HG02970 (cell line): ENCODE results near the gene KLK11.

Source experiments
- ATAC-seq: cut with Tn5 transposase; IDR thresholded peaks from one replicate; pipeline ENCODE4 v1.9.1; 2021; ENCODE audit warnings: mild to moderate bottlenecking, moderate library complexity, moderate number of reproducible peaks; ENCODE audit not compliant: unreplicated experiment, low FRiP score

Gene KLK11, protein sequence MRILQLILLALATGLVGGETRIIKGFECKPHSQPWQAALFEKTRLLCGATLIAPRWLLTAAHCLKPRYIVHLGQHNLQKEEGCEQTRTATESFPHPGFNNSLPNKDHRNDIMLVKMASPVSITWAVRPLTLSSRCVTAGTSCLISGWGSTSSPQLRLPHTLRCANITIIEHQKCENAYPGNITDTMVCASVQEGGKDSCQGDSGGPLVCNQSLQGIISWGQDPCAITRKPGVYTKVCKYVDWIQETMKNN

DNA sequence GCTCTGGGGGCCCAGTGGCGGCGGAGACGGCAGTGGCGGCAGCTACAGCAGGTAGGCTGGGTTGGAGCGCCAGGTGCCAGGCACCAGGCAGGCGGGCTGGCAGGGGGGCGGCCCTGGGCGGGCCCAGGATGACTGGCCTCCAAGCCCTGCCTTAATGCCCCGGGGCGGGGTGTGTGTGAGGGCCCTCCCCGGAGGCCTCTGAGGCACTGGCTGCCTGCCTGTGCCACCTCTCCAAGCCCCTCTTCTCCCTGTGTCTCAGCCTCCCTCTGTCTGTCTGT is at the start of gene KLK11:
Gene KLK11, minus strand, starts transcription at position 63 of the 278 bp plus-strand sequence. CDS start 985 bp downstream, outside the sequence.
- no peak for ATAC-seq

DNA sequence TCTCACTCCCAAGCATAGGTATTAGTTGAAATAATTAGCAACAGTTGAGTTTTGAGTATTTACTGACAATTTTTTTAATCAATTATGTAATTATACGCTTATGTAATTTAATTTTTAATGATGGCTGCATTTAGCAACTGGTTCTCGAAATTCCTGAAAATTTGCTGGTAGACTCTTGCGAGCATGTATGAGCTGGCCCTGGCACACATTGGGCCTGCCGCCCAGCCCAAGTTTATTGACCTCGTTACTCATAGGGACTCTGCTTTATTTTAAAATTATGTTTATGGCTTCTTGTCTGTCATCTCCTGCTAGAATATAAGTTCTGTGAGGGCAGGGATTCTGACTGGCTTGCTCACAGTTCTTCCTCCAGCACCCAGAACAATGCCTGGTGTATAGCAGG is 49.6 kb upstream of the KLK11 start:
- ATAC-seq: no peak

DNA sequence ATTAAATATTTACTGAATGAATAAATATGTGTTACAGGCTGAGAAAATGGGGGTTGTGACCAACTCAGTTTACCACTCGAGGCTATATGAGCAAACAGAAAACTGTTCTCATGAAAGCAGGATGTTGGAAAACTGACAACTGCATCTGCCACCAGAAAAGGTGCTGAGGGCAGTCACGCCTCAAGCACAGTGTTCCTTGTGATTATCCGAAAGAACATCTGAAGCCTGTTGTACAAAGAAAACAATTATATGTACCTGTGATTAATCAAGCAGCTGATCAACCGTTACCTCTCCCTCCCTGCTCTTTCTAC is 44.6 kb upstream of the KLK11 start:
- no peak for ATAC-seq

DNA sequence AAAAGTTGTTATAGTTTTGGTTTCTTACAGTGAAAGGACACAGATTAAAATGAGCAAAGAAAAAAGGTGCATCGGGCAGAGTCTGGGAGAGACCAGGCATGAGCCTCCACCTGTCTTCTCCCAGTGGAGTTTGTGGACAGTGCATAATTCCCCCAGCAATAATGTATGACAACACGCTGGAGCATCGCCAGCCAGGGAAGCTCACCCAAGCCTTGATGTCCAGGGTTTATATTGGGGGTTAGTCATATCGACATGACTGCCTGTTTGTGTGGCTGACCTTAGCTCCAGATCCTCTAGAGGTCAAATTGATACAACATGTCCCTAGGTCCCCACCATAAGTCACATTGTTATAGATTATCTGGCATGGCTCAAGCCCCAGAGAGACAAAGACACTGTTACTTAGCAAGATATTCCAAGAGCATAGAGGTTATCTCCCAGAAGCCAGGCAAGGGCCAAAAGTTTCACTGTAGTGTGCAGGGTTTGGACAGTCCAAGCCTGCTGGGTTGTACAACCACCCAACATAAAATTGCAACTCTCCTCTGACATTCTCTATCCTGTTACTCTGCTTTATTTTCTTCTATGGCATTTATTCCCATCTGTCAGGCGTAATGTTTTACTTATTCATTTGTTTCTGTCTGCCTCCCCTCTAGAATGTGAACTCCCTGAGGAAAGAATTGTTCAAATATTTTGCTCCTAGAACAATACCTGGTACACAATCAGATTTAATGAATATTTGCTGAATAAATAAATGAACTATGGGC is 44.1 kb upstream of the KLK11 start:
- no peak for ATAC-seq

DNA sequence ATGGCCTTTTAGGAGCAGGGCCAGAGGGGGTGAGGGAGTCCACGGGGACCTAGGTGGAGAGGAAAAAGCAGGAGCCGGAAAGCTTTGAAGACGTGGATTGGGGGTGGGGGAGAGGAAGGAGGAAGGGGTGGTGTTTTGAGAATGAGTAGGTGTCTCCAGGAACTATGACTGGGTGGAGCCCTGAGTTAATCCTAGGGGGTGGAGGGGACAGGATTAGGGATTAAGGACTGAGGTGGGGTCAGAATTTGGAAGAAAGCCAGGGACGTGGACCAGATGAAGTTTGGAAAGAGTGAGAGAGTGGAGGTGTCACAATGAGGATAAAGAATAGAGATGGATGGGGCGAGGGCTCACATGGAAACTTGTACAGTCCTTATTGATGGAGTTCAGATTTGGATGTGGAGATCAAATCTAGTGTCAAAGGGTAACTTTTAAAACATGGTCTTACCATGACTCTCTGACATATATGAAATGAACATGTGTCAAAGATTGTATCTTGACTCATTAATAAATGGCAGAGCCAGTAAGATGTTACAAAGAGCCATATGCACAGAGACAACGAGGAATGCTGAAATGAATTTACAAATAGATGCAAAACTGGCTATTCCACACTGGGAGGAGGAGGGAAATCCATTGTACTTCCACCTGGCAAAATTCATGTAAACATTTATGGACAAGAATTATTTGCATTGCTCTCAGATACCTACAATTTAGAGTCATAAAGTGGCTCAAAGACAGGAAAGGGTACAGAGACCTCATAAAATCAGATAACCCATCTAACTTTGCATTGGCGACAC is 40.2 kb upstream of the KLK11 start:
- no peak for ATAC-seq

DNA sequence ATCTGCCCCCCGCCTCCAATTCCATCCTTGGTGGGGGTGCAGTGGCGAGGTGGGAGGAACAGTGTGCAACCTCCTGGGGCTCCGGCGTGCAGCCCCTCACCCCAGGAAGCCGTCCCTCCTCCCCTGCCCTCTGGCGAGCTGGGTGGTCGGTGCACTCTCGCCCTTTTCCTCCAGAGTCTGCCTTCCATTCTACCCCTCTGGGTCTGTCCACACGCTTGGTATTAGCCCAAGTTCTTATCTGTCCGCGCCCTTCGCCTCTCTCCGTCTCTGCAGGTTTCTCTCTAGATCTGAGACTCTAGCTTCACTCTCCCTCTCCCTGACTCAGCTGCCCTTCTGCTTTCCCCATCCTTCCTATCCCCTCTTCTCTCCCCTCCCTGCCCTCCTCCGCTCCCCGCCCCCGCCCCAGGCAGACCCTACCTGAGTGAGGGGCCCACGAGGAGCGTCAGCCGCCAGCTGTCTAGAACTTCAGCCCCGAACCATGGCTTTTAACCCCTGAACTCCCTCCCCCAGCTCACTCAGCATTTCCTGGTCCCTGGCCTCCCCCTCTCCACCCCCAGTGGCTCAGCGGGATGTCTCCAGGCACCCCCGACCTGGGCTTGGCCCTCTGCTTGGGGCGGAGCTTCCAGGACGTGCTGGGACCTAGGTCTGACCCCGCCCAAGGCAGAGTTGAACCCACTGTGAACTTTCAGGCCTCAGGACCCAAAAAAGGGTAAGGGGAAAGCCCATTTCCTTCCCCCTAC is 39.0 kb upstream of the KLK11 start:
- no peak for ATAC-seq

DNA sequence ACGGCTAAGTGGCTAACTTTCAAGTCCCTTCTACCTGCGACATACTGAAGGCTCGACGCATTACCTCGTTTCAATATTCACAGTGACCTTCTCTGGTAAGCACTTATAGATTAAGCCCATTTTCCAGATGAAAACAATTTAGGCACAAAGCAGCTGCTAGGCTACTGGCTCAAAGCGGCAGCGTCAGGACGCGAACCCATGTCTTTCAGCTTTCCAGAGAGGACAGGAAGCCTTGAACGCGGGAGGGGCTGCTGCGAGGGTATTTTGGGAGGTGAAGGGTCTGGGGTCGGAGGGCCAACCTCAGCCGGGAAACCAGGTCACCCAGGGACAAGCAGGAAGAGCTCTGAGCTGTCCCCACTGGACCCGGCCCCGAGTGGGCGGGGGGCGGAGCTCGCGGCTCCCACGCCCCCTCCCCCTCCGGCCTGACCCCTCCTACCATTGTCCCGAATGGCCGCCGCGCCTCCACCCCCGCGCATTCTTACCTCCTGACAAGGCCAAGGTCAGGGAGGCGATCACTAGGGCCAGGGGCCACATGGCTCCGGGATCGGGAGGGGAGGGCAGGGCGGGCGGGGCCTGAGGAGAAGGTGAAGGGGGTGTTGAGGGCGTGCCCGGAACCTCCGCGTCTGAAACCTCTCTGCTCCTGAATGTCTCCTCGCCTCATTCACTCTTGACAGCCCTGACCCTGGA is 38.3 kb upstream of the KLK11 start, which contains the start of gene KLK13:
Gene KLK13, minus strand, starts transcription at position 559 of the 687 bp plus-strand sequence. Its CDS starts 25 bp downstream, at position 534.
- ATAC-seq: no peak

DNA sequence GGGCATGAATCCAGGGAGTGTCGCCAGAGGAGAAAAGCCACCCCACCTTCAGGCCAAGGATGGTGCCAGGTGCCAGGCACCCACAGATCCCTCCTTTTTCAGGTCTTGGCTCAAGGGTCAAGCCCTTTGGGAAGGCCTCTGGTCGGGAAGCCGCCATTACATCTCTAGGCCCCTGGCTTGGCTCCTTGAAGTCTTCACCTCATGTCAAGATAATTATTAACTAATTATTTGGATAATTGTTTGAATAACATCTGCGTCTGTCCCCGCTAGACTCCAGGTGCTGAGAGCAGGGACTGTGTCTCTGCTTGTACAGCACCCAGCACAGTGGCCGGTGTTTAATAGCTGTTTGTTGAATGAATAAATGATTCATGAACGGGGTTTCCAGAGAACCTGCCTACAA is 37.2 kb upstream of the KLK11 start:
- ATAC-seq: no peak

DNA sequence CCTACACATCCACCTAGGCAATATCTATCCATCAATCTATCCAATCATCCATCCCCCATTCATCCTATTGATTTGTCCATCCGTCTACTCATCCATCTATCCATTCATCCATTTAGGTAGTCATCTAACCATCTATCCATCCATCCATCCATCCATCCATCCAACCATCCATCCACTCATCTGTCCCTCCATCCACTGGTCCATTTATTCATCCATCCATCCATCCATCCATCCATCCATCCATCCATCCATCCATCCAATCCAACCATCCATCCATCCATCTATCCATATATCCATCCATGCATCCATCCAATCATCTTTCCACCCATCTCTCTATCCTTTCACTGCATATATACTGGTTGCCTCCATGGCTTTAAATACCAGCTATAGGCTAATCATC is 34.6 kb upstream of the KLK11 start:
- ATAC-seq: no peak

DNA sequence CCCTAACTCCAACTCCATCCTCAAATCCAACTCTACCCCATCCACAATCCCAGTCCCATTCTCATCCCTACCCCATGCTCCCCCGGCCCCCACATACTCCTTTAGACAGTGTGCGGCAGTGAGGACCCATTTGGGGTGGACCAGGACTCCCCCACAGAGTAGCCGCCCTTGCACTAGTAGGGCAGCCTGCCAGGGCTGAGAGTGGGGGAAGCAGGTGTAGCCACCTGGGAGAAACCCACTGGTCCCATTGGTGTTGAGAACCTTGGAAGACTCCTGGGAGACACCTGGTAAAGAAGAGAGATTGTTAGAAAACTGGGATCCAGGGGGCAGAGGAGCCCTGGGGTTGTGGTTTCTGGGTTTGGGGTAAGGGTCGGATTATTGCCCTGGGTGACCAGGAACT is 33.9 kb upstream of the KLK11 start:
- no peak for ATAC-seq

DNA sequence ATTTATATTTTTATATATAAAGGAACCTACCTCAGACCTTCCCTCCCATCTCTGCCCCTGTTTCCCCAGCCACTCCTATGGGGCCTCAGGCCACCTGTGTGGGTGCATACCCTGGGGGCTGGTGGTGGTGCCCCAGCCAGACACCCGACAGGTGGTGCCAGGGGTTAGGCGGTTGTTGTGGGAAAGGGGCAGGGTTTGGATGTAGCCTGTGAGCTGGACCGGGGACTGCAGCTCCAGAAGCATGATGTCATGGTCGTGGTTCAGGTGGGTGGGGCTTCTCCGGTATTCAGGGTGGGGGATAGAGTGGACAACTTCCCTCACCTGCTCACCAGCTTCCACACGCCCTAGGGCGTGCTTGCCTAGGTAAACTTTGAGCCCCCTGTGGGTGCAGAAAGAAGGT is 33.3 kb upstream of the KLK11 start:
- ATAC-seq: no peak

DNA sequence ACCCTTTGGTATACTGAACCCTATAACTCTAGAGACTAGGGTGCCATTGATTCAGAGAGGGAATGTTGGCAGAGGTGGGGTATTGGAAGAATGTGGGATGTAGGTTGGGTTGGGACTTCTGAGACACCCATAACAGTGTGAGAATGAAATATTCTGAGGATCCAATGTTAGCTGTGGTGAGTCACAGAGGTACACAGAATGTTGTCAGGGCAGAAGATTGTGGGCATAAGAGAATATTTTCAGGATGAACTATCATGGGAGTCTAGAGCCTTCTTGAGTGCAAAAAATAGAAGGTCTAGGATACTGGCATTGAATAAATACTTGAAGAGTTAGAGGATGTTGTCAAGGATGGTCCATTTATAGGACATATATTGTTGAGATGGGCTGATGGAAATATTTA is 29.4 kb upstream of the KLK11 start:
- ATAC-seq: no peak

DNA sequence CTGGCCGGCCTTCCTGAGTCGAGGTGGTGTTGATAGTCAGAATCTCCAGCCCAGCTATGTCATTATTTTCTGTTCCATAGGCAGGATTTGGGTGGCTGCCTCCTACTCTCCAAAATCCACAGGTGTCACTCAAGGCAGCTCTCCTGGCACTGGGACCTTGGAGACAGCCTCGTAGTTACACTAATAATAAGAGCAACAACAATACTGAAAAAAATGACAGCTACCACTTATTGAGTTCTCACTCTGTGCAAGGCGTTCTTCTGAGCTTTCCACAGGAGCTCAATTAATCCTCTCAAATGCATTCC is 20.6 kb upstream of the KLK11 start:
- no peak for ATAC-seq

DNA sequence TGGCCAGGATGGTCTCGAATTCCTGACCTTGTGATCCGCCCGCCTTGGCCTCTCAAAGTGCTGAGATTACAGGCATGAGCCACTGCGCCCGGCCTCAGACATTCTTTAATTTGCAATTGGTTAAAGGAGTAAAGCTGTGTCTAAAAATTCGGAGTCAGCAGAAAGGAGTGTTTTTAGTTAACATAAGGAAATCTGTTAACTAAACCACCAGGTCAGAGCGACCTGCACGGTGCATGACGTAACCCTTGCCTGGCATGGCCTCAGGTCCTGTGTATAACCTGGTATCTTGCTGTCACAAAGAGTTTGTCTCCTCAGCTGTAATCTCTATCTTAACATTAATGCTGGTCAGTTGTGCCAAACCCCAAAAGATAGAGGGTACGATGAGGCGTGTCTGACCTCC is 17.9 kb upstream of the KLK11 start:
- ATAC-seq: no peak

DNA sequence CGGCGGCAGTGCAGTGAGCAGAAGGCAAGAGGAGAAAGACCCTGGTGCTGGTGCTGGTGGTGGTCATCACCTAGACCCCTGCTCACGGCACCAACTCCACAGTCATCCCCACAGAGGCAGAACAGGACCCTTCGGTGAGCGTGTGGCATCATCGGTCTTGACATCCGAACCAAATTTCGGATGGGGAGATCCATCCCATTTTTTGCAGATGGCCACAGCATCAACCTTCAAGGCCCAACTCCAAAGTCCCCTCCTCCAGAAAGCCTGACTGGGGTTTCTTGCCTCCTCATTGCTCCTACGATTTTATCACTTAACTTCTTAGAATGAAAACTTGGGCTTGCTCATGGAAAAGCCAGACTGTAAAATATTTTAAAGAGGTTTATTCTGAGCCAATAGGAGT is 17.1 kb upstream of the KLK11 start:
- ATAC-seq: no peak

DNA sequence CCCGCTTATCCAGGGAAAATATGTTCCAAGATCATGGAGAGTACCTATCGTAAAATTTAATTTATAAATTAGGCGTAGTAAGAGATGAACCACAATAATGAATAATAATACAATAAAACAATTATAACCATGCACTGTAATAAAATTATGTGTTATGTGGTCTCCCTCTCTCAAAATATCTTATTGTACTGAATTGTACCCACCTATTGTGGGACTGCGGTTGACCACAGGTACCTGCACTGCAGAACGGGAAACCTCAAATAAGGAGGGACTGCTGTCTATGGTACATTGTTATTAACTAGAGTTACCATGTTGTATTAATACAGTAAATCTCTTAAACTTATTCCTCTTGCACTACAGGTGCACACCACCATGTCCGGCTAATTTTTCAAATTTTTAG is 13.7 kb upstream of the KLK11 start:
- no peak for ATAC-seq

DNA sequence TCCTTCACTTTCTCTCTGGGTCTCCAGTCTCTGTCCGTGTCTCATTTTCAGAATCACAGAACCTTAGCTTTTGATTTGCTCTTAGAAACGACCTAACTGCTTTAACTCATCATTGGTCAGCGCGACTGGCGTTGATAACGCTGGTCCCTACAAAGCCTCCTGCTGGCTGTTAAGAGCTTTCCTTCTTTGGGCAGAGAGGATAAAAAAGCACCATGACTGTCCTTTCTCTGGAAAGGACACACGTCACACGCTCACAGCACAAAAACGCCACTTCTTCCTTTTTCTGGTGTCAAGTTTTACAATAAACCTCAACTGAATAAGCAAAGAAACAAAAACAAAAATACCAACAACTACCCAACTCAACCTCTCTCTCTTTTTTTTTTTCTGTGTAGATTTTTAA is 10.1 kb upstream of the KLK11 start:
- ATAC-seq: no peak

DNA sequence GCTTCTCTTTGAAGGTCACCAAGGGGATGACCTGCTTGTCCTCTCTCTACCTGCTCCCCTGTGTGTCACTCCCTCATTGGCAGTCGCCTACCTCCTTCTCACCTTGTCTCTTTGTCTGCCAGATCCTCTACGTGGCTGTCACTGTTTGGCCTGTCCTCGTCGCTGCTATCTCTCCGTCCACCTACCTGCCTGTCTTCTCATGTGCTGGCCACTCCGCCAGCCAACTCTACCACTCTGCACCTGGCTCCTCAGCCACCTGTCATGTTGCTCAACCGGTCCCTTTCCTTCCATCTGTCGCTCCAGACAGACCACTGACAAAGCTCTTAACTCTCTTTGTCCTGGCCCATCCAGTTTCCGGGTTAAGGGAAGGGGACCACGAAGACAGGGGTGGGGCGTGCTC is 8.3 kb upstream of the KLK11 start, which contains the start of gene KLK12:
Gene KLK12, minus strand, starts transcription at position 299 of the 400 bp plus-strand sequence. CDS start 381 bp downstream, outside the sequence.
- ATAC-seq: no peak

DNA sequence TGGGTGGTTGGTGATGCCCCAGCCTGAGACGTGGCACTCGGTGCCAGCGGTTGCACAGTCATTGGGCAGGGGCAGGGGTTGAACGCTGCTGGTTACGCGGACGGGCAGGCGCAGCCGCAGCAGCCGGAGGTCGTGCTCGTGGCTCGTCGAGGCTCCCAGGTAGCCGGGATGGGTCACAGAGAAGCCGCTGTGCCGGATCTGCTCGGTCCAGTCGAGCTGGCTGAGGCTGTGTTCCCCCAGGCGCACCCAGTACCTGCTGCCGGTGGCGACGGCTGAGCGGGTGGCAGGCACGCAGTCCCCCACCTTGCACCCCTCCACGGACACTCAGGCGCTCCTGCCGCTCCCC is 5.4 kb upstream of the KLK11 start:
- ATAC-seq: no peak

DNA sequence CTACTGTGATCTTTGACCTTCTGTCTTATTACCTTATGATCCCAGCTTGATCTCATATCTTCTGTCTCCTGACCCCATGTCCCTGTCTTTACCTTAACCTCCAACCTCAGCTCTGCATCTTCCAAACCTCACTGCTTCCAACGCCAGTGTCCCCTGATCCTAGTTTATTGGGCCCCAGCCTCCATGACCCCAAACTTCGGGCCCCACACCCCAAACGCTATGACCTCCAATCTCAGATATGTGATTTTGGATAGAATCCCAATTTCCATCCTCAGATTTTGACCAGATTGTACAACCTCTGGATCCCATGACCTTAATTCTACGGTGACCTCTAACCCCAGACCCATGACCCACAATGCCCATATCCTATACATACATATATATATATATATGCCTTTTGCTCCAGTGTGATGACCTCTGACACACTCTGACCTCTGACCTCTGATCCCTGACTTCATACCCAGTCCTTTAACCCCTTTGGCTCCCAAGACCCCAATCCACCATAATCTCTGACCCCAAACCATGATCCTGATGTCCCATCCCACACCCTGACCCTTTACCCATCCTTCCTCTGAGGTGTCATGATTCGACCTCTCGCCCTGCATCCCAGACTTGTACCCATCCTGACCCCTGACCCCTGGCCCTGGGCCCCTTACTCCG is 4.9 kb upstream of the KLK11 start:
- ATAC-seq: no peak
